ENCODE results near the gene AKNA. TPM values are rescaled to one million over a fixed set of nuclear protein-coding genes. Genes with fewer than 3 reads are reported as not detected.

Gene AKNA
- polyA plus RNA-seq, 2 of the 4 experiments (the other 2 are of a cell fraction): 2.7 to 4.6 TPM

DNA sequence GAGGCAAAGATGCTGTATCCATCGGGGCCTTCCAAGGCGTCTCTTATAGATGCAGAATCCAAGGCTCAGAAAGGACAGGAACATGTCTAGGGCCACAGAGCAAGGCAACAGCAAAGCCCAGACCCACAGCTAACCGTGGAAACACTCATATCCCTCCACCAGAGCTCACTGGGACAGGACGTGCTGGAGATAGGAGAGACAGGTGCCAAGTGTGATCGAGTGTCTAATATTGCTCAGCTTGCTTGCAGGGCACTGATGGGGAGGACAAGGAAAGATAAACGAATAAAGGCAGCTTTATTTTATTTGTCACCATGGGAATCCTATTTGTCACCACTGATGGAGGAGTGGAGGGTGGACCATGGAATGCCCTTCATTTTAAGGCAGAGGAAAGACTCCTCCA lies 44.0 kb upstream of the AKNA start:
- H3K4me2 ChIP-seq: no peak overlapping the region
- ATAC-seq: no peak
- DNase-seq (ENCODE audit: low read depth in 1 of 2, low spot score in 1 of 2): no peak
- ChIA-PET CTCF (interaction anchor here (1.0 to 12.3 kb wide), 7 partner anchors 14 to 583 kb away, joined by 3 to 202 read pairs (median 6); partner anchors contain the start of gene TEX53), POLR2A (no interaction called here)
- no peak overlapping the region for H3K4me3 ChIP-seq
- H3K27ac ChIP-seq: no peak overlapping the region
- TF ChIP-seq, protein P1, sequence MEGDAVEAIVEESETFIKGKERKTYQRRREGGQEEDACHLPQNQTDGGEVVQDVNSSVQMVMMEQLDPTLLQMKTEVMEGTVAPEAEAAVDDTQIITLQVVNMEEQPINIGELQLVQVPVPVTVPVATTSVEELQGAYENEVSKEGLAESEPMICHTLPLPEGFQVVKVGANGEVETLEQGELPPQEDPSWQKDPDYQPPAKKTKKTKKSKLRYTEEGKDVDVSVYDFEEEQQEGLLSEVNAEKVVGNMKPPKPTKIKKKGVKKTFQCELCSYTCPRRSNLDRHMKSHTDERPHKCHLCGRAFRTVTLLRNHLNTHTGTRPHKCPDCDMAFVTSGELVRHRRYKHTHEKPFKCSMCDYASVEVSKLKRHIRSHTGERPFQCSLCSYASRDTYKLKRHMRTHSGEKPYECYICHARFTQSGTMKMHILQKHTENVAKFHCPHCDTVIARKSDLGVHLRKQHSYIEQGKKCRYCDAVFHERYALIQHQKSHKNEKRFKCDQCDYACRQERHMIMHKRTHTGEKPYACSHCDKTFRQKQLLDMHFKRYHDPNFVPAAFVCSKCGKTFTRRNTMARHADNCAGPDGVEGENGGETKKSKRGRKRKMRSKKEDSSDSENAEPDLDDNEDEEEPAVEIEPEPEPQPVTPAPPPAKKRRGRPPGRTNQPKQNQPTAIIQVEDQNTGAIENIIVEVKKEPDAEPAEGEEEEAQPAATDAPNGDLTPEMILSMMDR (IDR thresholded peaks at IDR 0.05): no peak
- TF ChIP-seq ZSCAN20 (CRISPR knock-in tag; IDR thresholded peaks at IDR 0.05) (no peak), HOXA7 (CRISPR knock-in tag; IDR thresholded peaks at IDR 0.05) (no peak), CEBPB (IDR thresholded peaks at IDR 0.05) (no peak), POLR2A (IDR thresholded peaks at IDR 0.05; ENCODE audit: low read length) (no peak), KDM5A (IDR thresholded peaks at IDR 0.05) (no peak), TFCP2L1 (CRISPR knock-in tag; IDR thresholded peaks at IDR 0.05) (no peak), RNF2 (IDR thresholded peaks at IDR 0.05; ENCODE audit: borderline replicate concordance, low read depth) (no peak), GATA3 (IDR thresholded peaks at IDR 0.05; ENCODE audit: borderline replicate concordance) (no peak), FOSL2 (IDR thresholded peaks at IDR 0.05) (no peak), FOSL2 (CRISPR knock-in tag; IDR thresholded peaks at IDR 0.05) (no peak)
- TF ChIP-seq, protein P2, sequence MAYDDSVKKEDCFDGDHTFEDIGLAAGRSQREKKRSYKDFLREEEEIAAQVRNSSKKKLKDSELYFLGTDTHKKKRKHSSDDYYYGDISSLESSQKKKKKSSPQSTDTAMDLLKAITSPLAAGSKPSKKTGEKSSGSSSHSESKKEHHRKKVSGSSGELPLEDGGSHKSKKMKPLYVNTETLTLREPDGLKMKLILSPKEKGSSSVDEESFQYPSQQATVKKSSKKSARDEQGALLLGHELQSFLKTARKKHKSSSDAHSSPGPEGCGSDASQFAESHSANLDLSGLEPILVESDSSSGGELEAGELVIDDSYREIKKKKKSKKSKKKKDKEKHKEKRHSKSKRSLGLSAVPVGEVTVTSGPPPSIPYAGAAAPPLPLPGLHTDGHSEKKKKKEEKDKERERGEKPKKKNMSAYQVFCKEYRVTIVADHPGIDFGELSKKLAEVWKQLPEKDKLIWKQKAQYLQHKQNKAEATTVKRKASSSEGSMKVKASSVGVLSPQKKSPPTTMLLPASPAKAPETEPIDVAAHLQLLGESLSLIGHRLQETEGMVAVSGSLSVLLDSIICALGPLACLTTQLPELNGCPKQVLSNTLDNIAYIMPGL (CRISPR knock-in tag; IDR thresholded peaks at IDR 0.05; ENCODE audit: borderline replicate concordance): no peak
- no peak for FAIRE-seq
- no peaks in the 10 kb centered on the region for H3K9me3 ChIP-seq
- 44% methylated on average over 6 of the region's 6 CpGs for WGBS (ENCODE audit: missing lambda C conversion rate)
- no peaks in the 10 kb centered on the region for H3K4me1 ChIP-seq

DNA sequence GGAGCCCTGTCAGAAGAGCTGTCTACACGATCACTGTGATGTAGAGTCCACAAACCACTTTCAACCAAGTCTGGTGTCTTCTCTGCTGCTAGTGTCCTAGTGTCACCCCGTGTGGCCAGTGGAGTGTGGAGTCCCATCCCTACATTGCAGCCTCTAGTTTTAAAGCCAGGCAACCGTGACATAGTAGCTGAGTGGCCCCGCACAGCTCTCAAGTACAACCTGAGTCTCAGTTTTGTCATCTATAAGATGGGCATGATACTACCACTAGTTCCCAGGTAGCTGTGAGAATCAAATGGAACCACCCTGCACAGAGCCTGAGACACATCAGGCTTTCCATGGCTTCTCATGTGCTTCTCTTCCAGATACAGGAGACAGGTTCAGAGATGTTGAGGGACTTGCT lies 43.2 kb upstream of the AKNA start:
- Histone ChIP-seq H3K4me2 (no peak overlapping the region), H3K4me1 (no peaks in the 10 kb centered on the region), H3K27ac (no peak overlapping the region), H3K4me3 (no peak overlapping the region), H3K9me3 (no peaks in the 10 kb centered on the region)
- ATAC-seq (no peak), DNase-seq (ENCODE audit: low read depth in 1 of 2, low spot score in 1 of 2) (no peak), FAIRE-seq (no peak)
- 50% methylated on average over 4 of the region's 4 CpGs for WGBS (ENCODE audit: missing lambda C conversion rate)
- ChIA-PET POLR2A (no interaction called here), CTCF (interaction anchor here (1.0 to 12.3 kb wide), 8 partner anchors 14 to 584 kb away, joined by 3 to 202 read pairs (median 8); partner anchors contain the start of gene TEX53)
- TF ChIP-seq FOSB (CRISPR knock-in tag; IDR thresholded peaks at IDR 0.05): no peak
- TF ChIP-seq KDM1A (IDR thresholded peaks at IDR 0.05; ENCODE audit: low read depth): no peak
- TF ChIP-seq ZSCAN20 (CRISPR knock-in tag; IDR thresholded peaks at IDR 0.05): no peak
- TF ChIP-seq ZNF302 (CRISPR knock-in tag; IDR thresholded peaks at IDR 0.05): no peak
- no peak for TF ChIP-seq EP300 (IDR thresholded peaks at IDR 0.05)
- no peak for TF ChIP-seq RAD21 (conservative IDR thresholded peaks at IDR 0.05 in 1 of 2, IDR thresholded peaks at IDR 0.05 in 1 of 2)
- TF ChIP-seq, protein P3, sequence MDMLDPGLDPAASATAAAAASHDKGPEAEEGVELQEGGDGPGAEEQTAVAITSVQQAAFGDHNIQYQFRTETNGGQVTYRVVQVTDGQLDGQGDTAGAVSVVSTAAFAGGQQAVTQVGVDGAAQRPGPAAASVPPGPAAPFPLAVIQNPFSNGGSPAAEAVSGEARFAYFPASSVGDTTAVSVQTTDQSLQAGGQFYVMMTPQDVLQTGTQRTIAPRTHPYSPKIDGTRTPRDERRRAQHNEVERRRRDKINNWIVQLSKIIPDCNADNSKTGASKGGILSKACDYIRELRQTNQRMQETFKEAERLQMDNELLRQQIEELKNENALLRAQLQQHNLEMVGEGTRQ (IDR thresholded peaks at IDR 0.05): no peak
- TF ChIP-seq SREBF2 (IDR thresholded peaks at IDR 0.05): no peak
- no peak for TF ChIP-seq NPAS2 (CRISPR knock-in tag; IDR thresholded peaks at IDR 0.05; ENCODE audit: borderline replicate concordance)
- no peak for TF ChIP-seq POLR2A (IDR thresholded peaks at IDR 0.05; ENCODE audit: low read length)
- TF ChIP-seq CHD2 (IDR thresholded peaks at IDR 0.05; ENCODE audit: low read length, partially characterized antibody): no peak
- TF ChIP-seq, protein P4, sequence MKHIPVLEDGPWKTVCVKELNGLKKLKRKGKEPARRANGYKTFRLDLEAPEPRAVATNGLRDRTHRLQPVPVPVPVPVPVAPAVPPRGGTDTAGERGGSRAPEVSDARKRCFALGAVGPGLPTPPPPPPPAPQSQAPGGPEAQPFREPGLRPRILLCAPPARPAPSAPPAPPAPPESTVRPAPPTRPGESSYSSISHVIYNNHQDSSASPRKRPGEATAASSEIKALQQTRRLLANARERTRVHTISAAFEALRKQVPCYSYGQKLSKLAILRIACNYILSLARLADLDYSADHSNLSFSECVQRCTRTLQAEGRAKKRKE (CRISPR knock-in tag; IDR thresholded peaks at IDR 0.05; ENCODE audit: low read depth): no peak
- no peak for TF ChIP-seq BHLHE40 (IDR thresholded peaks at IDR 0.05; ENCODE audit: low read depth, low read length)
- no peak for TF ChIP-seq RNF2 (IDR thresholded peaks at IDR 0.05; ENCODE audit: borderline replicate concordance, low read depth)
- TF ChIP-seq JUNB (IDR thresholded peaks at IDR 0.05): no peak
- TF ChIP-seq RARB (CRISPR knock-in tag; IDR thresholded peaks at IDR 0.05): no peak
- TF ChIP-seq NR3C1 (IDR thresholded peaks at IDR 0.05): no peak
- no peak for TF ChIP-seq EHF (CRISPR knock-in tag; IDR thresholded peaks at IDR 0.05)
- TF ChIP-seq CBX2 (IDR thresholded peaks at IDR 0.05; ENCODE audit: borderline replicate concordance, low read depth): no peak
